Measurements from ENCODE around the gene MGAT5B. TPM values are rescaled to one million over a fixed set of nuclear protein-coding genes. Genes with fewer than 3 reads are reported as not detected.

The MGAT5B gene
- total RNA-seq, 1 donor from 2014 or later, result 5.1 TPM

- Histone ChIP-seq H3K36me3 (ENCODE audit: control insufficient read depth, insufficient read depth, low read length) (no peaks in the 10 kb centered on the region), H3K4me3 (ENCODE audit: low read depth, low read length) (no peak overlapping the region), H3K27me3 (ENCODE audit: control insufficient read depth, insufficient read depth, low read length) (peaks cover 28% of the 10 kb centered on the region)
- TF ChIP-seq CTCF (IDR thresholded peaks at IDR 0.05; ENCODE audit: insufficient read depth, low read length, poor library complexity, severe bottlenecking), result no peak
- no peak for DNase-seq (ENCODE audit: low read depth)
These were observed 50.6 kb downstream of the MGAT5B start for GRCh38 chr17:76918811-76919210.

GRCh38 chr17:76920364-76921139 is 52.3 kb downstream of the MGAT5B start:
- no peaks in the 10 kb centered on the region for H3K36me3 ChIP-seq (ENCODE audit: control insufficient read depth, insufficient read depth, low read length)
- DNase-seq (ENCODE audit: low read depth), result no peak
- no peak for TF ChIP-seq CTCF (IDR thresholded peaks at IDR 0.05; ENCODE audit: insufficient read depth, low read length, poor library complexity, severe bottlenecking)
- H3K4me3 ChIP-seq (ENCODE audit: low read depth, low read length), result no peak overlapping the region
- H3K27me3 ChIP-seq (ENCODE audit: control insufficient read depth, insufficient read depth, low read length), result peaks cover 28% of the 10 kb centered on the region

- H3K4me3 ChIP-seq (ENCODE audit: low read depth, low read length), result no peak overlapping the region
- H3K36me3 ChIP-seq (ENCODE audit: control insufficient read depth, insufficient read depth, low read length), result no peaks in the 10 kb centered on the region
- no peak for TF ChIP-seq CTCF (IDR thresholded peaks at IDR 0.05; ENCODE audit: insufficient read depth, low read length, poor library complexity, severe bottlenecking)
- peaks cover 32% of the 10 kb centered on the region for H3K27me3 ChIP-seq (ENCODE audit: control insufficient read depth, insufficient read depth, low read length)
- DNase-seq (ENCODE audit: low read depth), result no peak
These were observed 53.3 kb downstream of the MGAT5B start for GRCh38 chr17:76921340-76922036.

GRCh38 chr17:76922084-76922483 is 53.9 kb downstream of the MGAT5B start:
- no peak for DNase-seq (ENCODE audit: low read depth)
- peaks cover 32% of the 10 kb centered on the region for H3K27me3 ChIP-seq (ENCODE audit: control insufficient read depth, insufficient read depth, low read length)
- H3K4me3 ChIP-seq (ENCODE audit: low read depth, low read length), result no peak overlapping the region
- no peaks in the 10 kb centered on the region for H3K36me3 ChIP-seq (ENCODE audit: control insufficient read depth, insufficient read depth, low read length)
- TF ChIP-seq CTCF (IDR thresholded peaks at IDR 0.05; ENCODE audit: insufficient read depth, low read length, poor library complexity, severe bottlenecking), result no peak

- no peak for TF ChIP-seq CTCF (IDR thresholded peaks at IDR 0.05; ENCODE audit: insufficient read depth, low read length, poor library complexity, severe bottlenecking)
- Histone ChIP-seq H3K4me3 (ENCODE audit: low read depth, low read length) (no peak overlapping the region), H3K27me3 (ENCODE audit: control insufficient read depth, insufficient read depth, low read length) (peaks cover 32% of the 10 kb centered on the region), H3K36me3 (ENCODE audit: control insufficient read depth, insufficient read depth, low read length) (no peaks in the 10 kb centered on the region)
- no peak for DNase-seq (ENCODE audit: low read depth)
These were observed 54.8 kb downstream of the MGAT5B start for GRCh38 chr17:76922967-76923366.

All from kidney epithelial cell (primary cell).